Measurements from ENCODE around the gene C1QTNF4.

Gene C1QTNF4

DNA sequence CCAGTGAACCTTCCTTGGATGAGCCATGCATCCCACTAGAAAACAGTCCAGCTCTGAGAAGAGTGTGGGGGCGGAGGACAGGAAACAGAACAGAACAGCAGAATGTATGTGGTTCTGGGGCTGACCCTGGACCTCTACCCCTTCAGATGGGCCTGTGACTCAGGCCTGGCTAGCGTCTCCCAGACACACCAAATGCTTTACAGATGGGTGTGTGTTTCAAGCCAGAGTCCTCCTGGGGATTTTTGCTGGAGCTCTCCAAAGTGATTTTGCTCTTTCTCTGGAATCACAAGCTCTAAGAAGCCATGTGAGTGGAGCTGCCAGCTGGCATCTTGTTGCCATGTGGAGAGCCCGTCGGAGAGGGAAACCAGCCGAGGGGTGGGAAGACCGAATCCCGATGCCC is 13.2 kb upstream of the C1QTNF4 start:
- no peak overlapping the region for H2AFZ ChIP-seq (ENCODE audit: low read depth, low read length, severe bottlenecking)
- H3K9me3 ChIP-seq (ENCODE audit: insufficient read depth, low read length): no peaks in the 10 kb centered on the region
- no peaks in the 10 kb centered on the region for H4K20me1 ChIP-seq (ENCODE audit: low read depth, low read length)
- H3K4me3 ChIP-seq (ENCODE audit: insufficient read depth, low read length, poor library complexity, severe bottlenecking): no peak overlapping the region
- no peak overlapping the region for H3K27ac ChIP-seq (ENCODE audit: low read depth, low read length)
- no peaks in the 10 kb centered on the region for H3K36me3 ChIP-seq (ENCODE audit: low read length)
- no peaks in the 10 kb centered on the region for H3K27me3 ChIP-seq (ENCODE audit: low read length)
- TF ChIP-seq, protein P1, sequence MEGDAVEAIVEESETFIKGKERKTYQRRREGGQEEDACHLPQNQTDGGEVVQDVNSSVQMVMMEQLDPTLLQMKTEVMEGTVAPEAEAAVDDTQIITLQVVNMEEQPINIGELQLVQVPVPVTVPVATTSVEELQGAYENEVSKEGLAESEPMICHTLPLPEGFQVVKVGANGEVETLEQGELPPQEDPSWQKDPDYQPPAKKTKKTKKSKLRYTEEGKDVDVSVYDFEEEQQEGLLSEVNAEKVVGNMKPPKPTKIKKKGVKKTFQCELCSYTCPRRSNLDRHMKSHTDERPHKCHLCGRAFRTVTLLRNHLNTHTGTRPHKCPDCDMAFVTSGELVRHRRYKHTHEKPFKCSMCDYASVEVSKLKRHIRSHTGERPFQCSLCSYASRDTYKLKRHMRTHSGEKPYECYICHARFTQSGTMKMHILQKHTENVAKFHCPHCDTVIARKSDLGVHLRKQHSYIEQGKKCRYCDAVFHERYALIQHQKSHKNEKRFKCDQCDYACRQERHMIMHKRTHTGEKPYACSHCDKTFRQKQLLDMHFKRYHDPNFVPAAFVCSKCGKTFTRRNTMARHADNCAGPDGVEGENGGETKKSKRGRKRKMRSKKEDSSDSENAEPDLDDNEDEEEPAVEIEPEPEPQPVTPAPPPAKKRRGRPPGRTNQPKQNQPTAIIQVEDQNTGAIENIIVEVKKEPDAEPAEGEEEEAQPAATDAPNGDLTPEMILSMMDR (IDR thresholded peaks at IDR 0.05; ENCODE audit: insufficient read depth, low read length, poor library complexity, severe bottlenecking): no peak
- no peak for TF ChIP-seq EZH2phosphoT487 (conservative IDR thresholded peaks at IDR 0.05; ENCODE audit: low read length)
- H3K79me2 ChIP-seq (ENCODE audit: insufficient read depth, low read length): no peaks in the 10 kb centered on the region
- H3K9ac ChIP-seq (ENCODE audit: low read length): no peak overlapping the region
- no peaks in the 10 kb centered on the region for H3K9me2 ChIP-seq (replicated peaks; ENCODE audit: insufficient read depth, low read length)
- H3K4me2 ChIP-seq (ENCODE audit: low read depth, low read length, poor library complexity, severe bottlenecking): no peak overlapping the region
- no peaks in the 10 kb centered on the region for H3F3A ChIP-seq (ENCODE audit: insufficient read depth)

DNA sequence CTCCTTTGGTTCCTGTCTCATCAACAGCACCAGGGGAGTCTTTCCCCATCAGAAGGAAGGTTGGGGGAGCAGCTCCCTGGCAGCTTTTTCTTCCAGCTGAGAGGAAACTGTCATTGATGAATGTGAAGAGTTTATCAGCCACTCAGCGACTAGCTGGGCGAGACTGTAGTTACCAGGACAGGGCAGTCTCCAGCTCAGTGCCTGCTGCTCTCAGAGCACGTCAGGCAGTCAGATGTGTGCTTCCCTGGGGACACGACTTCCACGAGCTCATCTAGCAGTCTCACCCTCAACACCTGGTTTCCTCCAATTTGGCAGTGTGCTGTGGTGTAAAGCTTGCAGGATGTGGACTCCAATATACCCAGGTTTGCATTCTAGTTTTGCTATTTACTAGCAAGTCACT is 12.5 kb upstream of the C1QTNF4 start:
- Histone ChIP-seq H3K9ac (ENCODE audit: low read length) (no peak overlapping the region), H3K79me2 (ENCODE audit: insufficient read depth, low read length) (no peaks in the 10 kb centered on the region), H3K36me3 (ENCODE audit: low read length) (no peaks in the 10 kb centered on the region), H3K27me3 (ENCODE audit: low read length) (no peaks in the 10 kb centered on the region), H3K27ac (ENCODE audit: low read depth, low read length) (no peak overlapping the region), H2AFZ (ENCODE audit: low read depth, low read length, severe bottlenecking) (no peak overlapping the region), H3K9me2 (replicated peaks; ENCODE audit: insufficient read depth, low read length) (no peaks in the 10 kb centered on the region), H3F3A (ENCODE audit: insufficient read depth) (no peaks in the 10 kb centered on the region), H4K20me1 (ENCODE audit: low read depth, low read length) (no peaks in the 10 kb centered on the region), H3K4me3 (ENCODE audit: insufficient read depth, low read length, poor library complexity, severe bottlenecking) (no peak overlapping the region), H3K4me2 (ENCODE audit: low read depth, low read length, poor library complexity, severe bottlenecking) (no peak overlapping the region), H3K9me3 (ENCODE audit: insufficient read depth, low read length) (no peaks in the 10 kb centered on the region)
- TF ChIP-seq, protein P1 (IDR thresholded peaks at IDR 0.05; ENCODE audit: insufficient read depth, low read length, poor library complexity, severe bottlenecking): no peak
- TF ChIP-seq EZH2phosphoT487 (conservative IDR thresholded peaks at IDR 0.05; ENCODE audit: low read length): no peak

DNA sequence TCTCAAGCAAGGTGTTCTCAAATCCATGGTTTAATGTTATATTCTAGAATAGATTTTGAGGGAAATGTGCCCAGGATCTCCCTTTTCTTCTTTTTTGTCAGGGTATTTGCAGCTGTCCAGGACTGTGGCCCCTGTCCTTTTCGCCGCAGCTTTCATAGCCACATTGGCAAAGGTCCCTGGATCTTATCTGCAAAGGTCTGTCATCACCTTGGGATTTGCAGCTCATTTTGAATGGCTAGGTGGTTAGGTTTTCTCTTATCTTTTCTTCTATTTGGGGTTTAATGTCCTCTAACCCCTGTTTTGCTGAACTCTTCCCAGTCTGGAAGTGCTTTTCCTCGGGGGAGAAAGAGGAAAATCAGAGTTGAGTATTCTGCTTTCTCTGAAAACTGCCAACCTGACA is 11.7 kb upstream of the C1QTNF4 start:
- Histone ChIP-seq H3F3A (ENCODE audit: insufficient read depth) (no peaks in the 10 kb centered on the region), H3K4me2 (ENCODE audit: low read depth, low read length, poor library complexity, severe bottlenecking) (no peak overlapping the region), H3K27ac (ENCODE audit: low read depth, low read length) (no peak overlapping the region), H3K36me3 (ENCODE audit: low read length) (no peaks in the 10 kb centered on the region), H2AFZ (ENCODE audit: low read depth, low read length, severe bottlenecking) (no peak overlapping the region), H3K79me2 (ENCODE audit: insufficient read depth, low read length) (no peaks in the 10 kb centered on the region), H3K9ac (ENCODE audit: low read length) (no peak overlapping the region), H3K27me3 (ENCODE audit: low read length) (no peaks in the 10 kb centered on the region), H3K9me3 (ENCODE audit: insufficient read depth, low read length) (no peaks in the 10 kb centered on the region), H3K9me2 (replicated peaks; ENCODE audit: insufficient read depth, low read length) (no peaks in the 10 kb centered on the region), H4K20me1 (ENCODE audit: low read depth, low read length) (no peaks in the 10 kb centered on the region), H3K4me3 (ENCODE audit: insufficient read depth, low read length, poor library complexity, severe bottlenecking) (no peak overlapping the region)
- TF ChIP-seq EZH2phosphoT487 (conservative IDR thresholded peaks at IDR 0.05; ENCODE audit: low read length): no peak
- TF ChIP-seq, protein P1 (IDR thresholded peaks at IDR 0.05; ENCODE audit: insufficient read depth, low read length, poor library complexity, severe bottlenecking): no peak

Measured in SU-DHL-6 (cell line).